Lower leg skin (tissue), 4 donors: Measurements from ENCODE around the gene TMED6. TPM values are rescaled to one million over a fixed set of nuclear protein-coding genes. Genes with fewer than 3 reads are reported as not detected.

Source experiments
- DNase-seq, 2 donors: peaks; one replicate each; pipeline ENCODE4 v3.0.0-alpha.2; 2019; ENCODE audit warnings: low spot score in 2 of 2
- H3K4me3 ChIP-seq: fragments of 200-600 bp; sonication (generic); 2 replicates; pipeline ENCODE4 v1.5.1; 2017; ENCODE audit warnings: mild to moderate bottlenecking, low read depth; ENCODE audit not compliant: poor library complexity, severe bottlenecking
- CTCF ChIP-seq, 3 donors: fragments of 450-650 bp; IDR thresholded peaks; one replicate each; pipeline ENCODE4 v1.5.1; 2016; ENCODE audit warnings: antibody characterized with exemption in 3 of 3, mild to moderate bottlenecking in 3 of 3, moderate library complexity in 2 of 3
- POLR2A ChIP-seq, 2 donors: fragments of 450-650 bp; IDR thresholded peaks; one replicate each; pipeline ENCODE4 v1.6.1; 2016 to 2017; ENCODE audit warnings: antibody characterized with exemption in 2 of 2, mild to moderate bottlenecking in 1 of 2, moderate library complexity in 1 of 2
- WGBS, 2 donors: methylation state at CpG; one replicate each; pipeline ENCODE4 v1.1.5; 2018; 5-methylcytosine and 5-hydroxymethylcytosine counted together
- intact Hi-C: fragments of 100-400 bp; cut with DNase I; formaldehyde crosslinking; loops from one replicate; pipeline ENCODE4 v1.15.0; 2023; ENCODE audit warnings: low total_unique reads
- total RNA-seq, 4 donors: library from RNA; depleted of rRNA; stranded (reverse); fragments of >200 nt; gene quantifications; one replicate each; pipeline ENCODE4 v1.1.0, GENCODE V29; 2016

The TMED6 gene
- total RNA-seq, 4 donors from 2014 or later, result not detected

- H3K4me3 ChIP-seq, result no peak overlapping the region
- 81 to 86% methylated on average over 30 of the region's 30 CpGs for WGBS, 2 donors
- peak in 1 of 2 donors; percentile 56 for DNase-seq
- intact Hi-C loops, result no loop called here
- no peak for TF ChIP-seq POLR2A (IDR thresholded peaks at IDR 0.05)
Measured at GRCh38 chr16:69315486-69316311, 35.9 kb downstream of the TMED6 start.

- TF ChIP-seq POLR2A (IDR thresholded peaks at IDR 0.05) (no peak), CTCF (IDR thresholded peaks at IDR 0.05) (no peak)
- intact Hi-C loops, result no loop called here
- no peak overlapping the region for H3K4me3 ChIP-seq
- DNase-seq, result peak in 1 of 2 donors; percentile 75
- WGBS, 2 donors, result 88 to 92% methylated on average over 11 of the region's 11 CpGs
Measured at GRCh38 chr16:69314534-69314933, 37.1 kb downstream of the TMED6 start.

GRCh38 chr16:69313469-69313868, 38.1 kb downstream of the TMED6 start:
- 92 to 93% methylated on average over 5 of the region's 5 CpGs for WGBS, 2 donors
- DNase-seq, result no peak

GRCh38 chr16:69311533-69312387, 39.8 kb downstream of the TMED6 start:
- peak in 1 of 2 donors; percentile 87 for DNase-seq
- WGBS, 2 donors, result 2 to 3% methylated on average over 28 to 30 of the region's 59 CpGs
- no peak for TF ChIP-seq CTCF (IDR thresholded peaks at IDR 0.05)
- no peak for TF ChIP-seq POLR2A (IDR thresholded peaks at IDR 0.05)
- intact Hi-C loops, result no loop called here
- H3K4me3 ChIP-seq, result peak overlapping the region; percentile 74

More at GRCh38 chr16:69313469-69313868, 38.1 kb downstream of the TMED6 start:
- intact Hi-C loops, result no loop called here
- no peak overlapping the region for H3K4me3 ChIP-seq
- no peak for TF ChIP-seq CTCF (IDR thresholded peaks at IDR 0.05)
- TF ChIP-seq POLR2A (IDR thresholded peaks at IDR 0.05), result no peak

GRCh38 chr16:69310653-69311532, 40.7 kb downstream of the TMED6 start, which contains the start of gene VPS4A:
TSS of gene VPS4A (plus strand) at chr16:69311350. CDS start at chr16:69311512, 162 bp downstream.
- intact Hi-C loops, result no loop called here
- 11 to 33% methylated on average over 18 to 56 of the region's 70 CpGs for WGBS, 2 donors

More at GRCh38 chr16:69310653-69311532, 40.7 kb downstream of the TMED6 start, which contains the start of gene VPS4A:
- peak within 1 kb of the TSS; percentile 74 for H3K4me3 ChIP-seq
- DNase-seq, result peak; percentile 95 to 99
- TF ChIP-seq POLR2A (IDR thresholded peaks at IDR 0.05) (peak in 1 of 2 donors; percentile 20), CTCF (IDR thresholded peaks at IDR 0.05) (no peak)
